HL-60 (cell line): ENCODE data around the gene GNAQ.

Experiments used
- DNase-seq, 2 experiments: peaks; one replicate each; pipeline ENCODE4 v3.0.0-alpha.2; 2010 to 2020; ENCODE audit warnings: low read depth in 1 of 2, low spot score in 1 of 2
- H3K27ac ChIP-seq: fragments of 250-450 bp; sonication (Bioruptor Pico); replicated peaks from 2 replicates; pipeline ENCODE4 v1.5.1; 2020; ENCODE audit warnings: mild to moderate bottlenecking, moderate library complexity
- H3K27me3 ChIP-seq: fragments of 250-450 bp; sonication (Bioruptor Pico); 2 replicates; pipeline ENCODE4 v1.5.1; 2021; ENCODE audit warnings: mild to moderate bottlenecking, moderate library complexity; ENCODE audit not compliant: insufficient read depth, poor library complexity, severe bottlenecking
- H3K4me3 ChIP-seq: replicated peaks from 2 replicates; pipeline ENCODE4 v1.5.1; 2011; ENCODE audit warnings: mild to moderate bottlenecking, control low read depth, low read length; ENCODE audit not compliant: insufficient read depth
- CTCF ChIP-seq: IDR thresholded peaks from one replicate; pipeline ENCODE4 v1.5.1; 2011; ENCODE audit warnings: low read length, control low read depth, inconsistent platforms; ENCODE audit not compliant: insufficient read depth
- GABPA ChIP-seq: IDR thresholded peaks from 2 replicates; pipeline ENCODE4 v1.6.1; 2012; ENCODE audit warnings: low read depth
- POLR2AphosphoS5 ChIP-seq: IDR thresholded peaks from 2 replicates; pipeline ENCODE4 v1.6.1; 2012; ENCODE audit warnings: low read depth
- REST ChIP-seq: IDR thresholded peaks from 2 replicates; pipeline ENCODE4 v1.6.1; 2012; ENCODE audit warnings: low read depth; ENCODE audit not compliant: insufficient replicate concordance
- SPI1 ChIP-seq: IDR thresholded peaks from 2 replicates; pipeline ENCODE4 v1.6.1; 2012; ENCODE audit warnings: low read depth, mild to moderate bottlenecking, borderline replicate concordance

GNAQ gene

GRCh38 chr9:77831781-77832180 lies 199.8 kb downstream of the GNAQ start:
- Histone ChIP-seq H3K27me3 (no peaks in the 10 kb centered on the region), H3K4me3 (no peak overlapping the region), H3K27ac (no peak overlapping the region)
- DNase-seq: no peak
- no peak for TF ChIP-seq SPI1
- no peak for TF ChIP-seq CTCF

DNA sequence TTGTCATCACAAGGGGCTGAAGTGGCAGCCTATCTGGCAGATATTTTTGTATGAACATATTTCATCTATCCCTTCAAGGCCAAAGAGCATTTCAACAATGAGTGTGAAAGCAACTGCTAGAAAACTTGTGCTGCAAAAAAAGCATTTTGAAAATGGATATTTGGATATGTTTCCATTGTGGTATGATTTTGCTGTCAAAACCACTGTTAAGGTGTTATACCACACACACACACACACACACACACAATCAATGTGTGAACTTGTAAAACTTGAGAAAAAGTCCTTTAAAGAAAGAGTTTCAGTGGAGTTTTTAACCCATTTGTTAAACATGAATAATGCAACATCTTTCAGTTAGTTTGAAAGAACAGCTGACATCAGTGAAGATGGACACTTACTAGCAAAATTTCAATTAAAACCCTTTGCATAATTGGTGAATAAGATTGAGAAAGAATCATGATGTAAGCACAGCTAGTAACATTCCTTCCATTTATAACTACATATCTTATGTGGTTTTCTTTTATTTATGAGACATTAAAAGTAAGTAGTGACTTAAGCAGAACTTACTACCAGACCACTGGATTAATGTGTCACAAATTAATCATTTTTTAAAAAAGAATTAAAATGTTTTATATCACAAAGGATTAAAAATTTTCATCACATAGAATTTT lies 200.9 kb downstream of the GNAQ start:
- TF ChIP-seq REST (no peak), SPI1 (no peak), GABPA (no peak), POLR2AphosphoS5 (no peak), CTCF (no peak)
- Histone ChIP-seq H3K27ac (no peak overlapping the region), H3K4me3 (no peak overlapping the region), H3K27me3 (no peaks in the 10 kb centered on the region)
- no peak for DNase-seq

- TF ChIP-seq POLR2AphosphoS5 (no peak), CTCF (no peak), REST (no peak), GABPA (no peak), SPI1 (no peak)
- H3K27me3 ChIP-seq: no peaks in the 10 kb centered on the region
- H3K4me3 ChIP-seq: no peak overlapping the region
- H3K27ac ChIP-seq: no peak overlapping the region
- DNase-seq: no peak
Measured at GRCh38 chr9:77829420-77829819, 202.2 kb downstream of the GNAQ start.
